Panc1 (cell line): ENCODE results near the gene DGCR8. TPM values are rescaled to one million over a fixed set of nuclear protein-coding genes. Genes with fewer than 3 reads are reported as not detected.

ENCODE experiments used
- ATAC-seq: fragments of 200-7000 bp; cut with Tn5 transposase; 2 replicates; pipeline ENCODE4 v1.9.1; 2020; ENCODE audit warnings: mild to moderate bottlenecking, moderate library complexity
- BruUV-seq: library from RNA; stranded (reverse); fragments of 400-500 nt; replicated peaks from 2 replicates; lab custom pipeline; 2021; lab: Mats Ljungman, UMichigan
- CTCF ChIA-PET: fragments of 300-600 bp; sonication (Branson Sonifier 250); formaldehyde crosslinking; loops from one replicate; lab custom pipeline; 2022; ENCODE audit warnings: antibody characterized with exemption; lab: Charles Lee
- POLR2A ChIA-PET: fragments of 300-600 bp; sonication (Branson Sonifier 250); formaldehyde crosslinking; loops from one replicate; lab custom pipeline; 2022; ENCODE audit warnings: antibody characterized with exemption; lab: Charles Lee
- DNase-seq: peaks from one replicate; pipeline ENCODE4 v3.0.0-alpha.2; 2010; ENCODE audit warnings: low read depth, low spot score
- H3K27ac ChIP-seq: 2 replicates; pipeline ENCODE4 v1.5.1; 2011; ENCODE audit warnings: mild to moderate bottlenecking, low read length, inconsistent platforms
- H3K27me3 ChIP-seq: fragments of 200-500 bp; sonication (Bioruptor generic); 2 replicates; pipeline ENCODE4 v1.6.0; 2014; ENCODE audit warnings: low read length, inconsistent platforms; ENCODE audit not compliant: control insufficient read depth, insufficient read depth
- H3K36me3 ChIP-seq: fragments of 200-500 bp; sonication (Bioruptor generic); 2 replicates; pipeline ENCODE4 v1.5.1; 2014; ENCODE audit warnings: inconsistent platforms, mild to moderate bottlenecking, low read length, moderate library complexity; ENCODE audit not compliant: control insufficient read depth, insufficient read depth
- H3K4me1 ChIP-seq: 2 replicates; pipeline ENCODE4 v1.5.1; 2011; ENCODE audit warnings: inconsistent platforms, mild to moderate bottlenecking, low read length, moderate library complexity; ENCODE audit not compliant: control insufficient read depth, insufficient read depth
- H3K4me3 ChIP-seq, 2 experiments: 2 replicates each; pipeline ENCODE4 v1.5.1; 2011 to 2012; ENCODE audit warnings: low read depth in 2 of 2, low read length in 2 of 2, mild to moderate bottlenecking in 2 of 2, inconsistent platforms in 1 of 2, moderate library complexity in 1 of 2
- H3K9me3 ChIP-seq: fragments of 200-500 bp; sonication (Bioruptor generic); 2 replicates; pipeline ENCODE4 v1.5.1; 2014; ENCODE audit warnings: low read depth, mild to moderate bottlenecking, inconsistent platforms, low read length, moderate library complexity; ENCODE audit not compliant: control insufficient read depth, insufficient read depth
- CTCF ChIP-seq: fragments of 450-650 bp; IDR thresholded peaks from 2 replicates; pipeline ENCODE4 v1.5.1; 2017; ENCODE audit warnings: mild to moderate bottlenecking
- POLR2AphosphoS5 ChIP-seq: IDR thresholded peaks from 2 replicates; pipeline ENCODE4 v1.6.1; 2012; ENCODE audit warnings: mild to moderate bottlenecking, low read depth, low read length, moderate library complexity
- REST ChIP-seq, 2 experiments: IDR thresholded peaks; 2 replicates each; pipeline ENCODE4 v1.6.1; 2011 to 2012; ENCODE audit warnings: low read depth in 2 of 2, control low read depth in 1 of 2, low read length in 1 of 2, mild to moderate bottlenecking in 1 of 2, moderate library complexity in 1 of 2; ENCODE audit not compliant: insufficient read depth in 1 of 2
- SIN3A ChIP-seq: IDR thresholded peaks from 2 replicates; pipeline ENCODE4 v1.6.1; 2012; ENCODE audit warnings: low read depth, mild to moderate bottlenecking, low read length, moderate library complexity, borderline replicate concordance; ENCODE audit not compliant: insufficient read depth
- TCF7L2 ChIP-seq: IDR thresholded peaks from 2 replicates; pipeline ENCODE4 v1.6.1; 2011; ENCODE audit warnings: mild to moderate bottlenecking, low read depth, low read length, inconsistent platforms
- in situ Hi-C: cut with HindIII; loops from 2 replicates; pipeline ENCODE4 v1.10.0; 2016; ENCODE audit warnings: low sequenced_read_pairs, low pct_unique_long_range_greater_than_20kb
- intact Hi-C: fragments of 100-400 bp; cut with micrococcal nuclease; formaldehyde crosslinking; loops from one replicate; pipeline ENCODE4 v1.10.0; 2022; ENCODE audit not compliant: unreplicated experiment
- total RNA-seq: library from RNA; stranded (reverse); gene quantifications from one replicate; pipeline ENCODE4 v1.2.1, GENCODE V29; 2021; ENCODE audit not compliant: unreplicated experiment

Gene DGCR8
- total RNA-seq, 1 experiment from 2014 or later = 35.0 TPM

- ATAC-seq = peak; percentile 31; the same call in 1 of the 2 replicates
- H3K27me3 ChIP-seq = no peaks in the 10 kb centered on the region
- BruUV-seq = no TSS peak
- DNase-seq = no peak
- POLR2A ChIA-PET = no interaction called here
- intact Hi-C loops = no loop called here
- no peak overlapping the region for H3K4me3 ChIP-seq
- peaks cover 13% of the 10 kb centered on the region for H3K4me1 ChIP-seq
- no peak for TF ChIP-seq SIN3A
- TF ChIP-seq REST (IDR thresholded peaks at IDR 0.05; ENCODE audit: insufficient read depth in 1 of 2, low read depth in 2 of 2, low read length in 1 of 2) = no peak
- TF ChIP-seq TCF7L2 = no peak
- peak; percentile 75 for TF ChIP-seq CTCF
- no peak; the same call in 1 of the 2 replicates for TF ChIP-seq POLR2AphosphoS5
- no peaks in the 10 kb centered on the region; the same call in 1 of the 2 replicates for H3K36me3 ChIP-seq
- in situ Hi-C loops = no loop called here
- no peaks in the 10 kb centered on the region for H3K9me3 ChIP-seq
- CTCF ChIA-PET = interaction anchor here (0.7 to 0.8 kb wide), 2 partner anchors 16 to 125 kb away, joined by 3 to 8 read pairs; no protein-coding TSS in a partner anchor
- no peak overlapping the region for H3K27ac ChIP-seq
These were observed 31.1 kb downstream of the DGCR8 start for GRCh38 chr22:20111045-20111688.

GRCh38 chr22:20111689-20112622 lies 31.9 kb downstream of the DGCR8 start:
- peak; percentile 14; the same call in 1 of the 2 replicates for ATAC-seq
- CTCF ChIA-PET = interaction anchor here (0.7 to 0.8 kb wide), 2 partner anchors 15 to 126 kb away, joined by 3 to 8 read pairs; no protein-coding TSS in a partner anchor
- BruUV-seq = no TSS peak
- TF ChIP-seq SIN3A (0 out of 2 replicates have a peak, but pooled peaks have one; percentile 50), POLR2AphosphoS5 (no peak; the same call in 1 of the 2 replicates)
- H3K4me1 ChIP-seq = peaks cover 13% of the 10 kb centered on the region
- no peak for DNase-seq
- in situ Hi-C loops = no loop called here
- H3K4me3 ChIP-seq = no peak overlapping the region
- POLR2A ChIA-PET = no interaction called here
- H3K36me3 ChIP-seq = peaks cover 4% of the 10 kb centered on the region
- intact Hi-C loops = no loop called here
- peak overlapping the region; percentile 39; the same call in 1 of the 2 replicates for H3K27ac ChIP-seq
- no peaks in the 10 kb centered on the region for H3K27me3 ChIP-seq
- H3K9me3 ChIP-seq = no peaks in the 10 kb centered on the region
